Adipocyte (in vitro differentiated cells): ENCODE measurements around the gene DHX58.

Source experiments
- DNase-seq: peaks from one replicate; pipeline ENCODE4 v3.0.0-alpha.2; 2015; ENCODE audit warnings: low read depth
- H3K27me3 ChIP-seq: replicated peaks from 2 replicates; pipeline ENCODE4 v1.7.0; 2013; ENCODE audit warnings: mild to moderate bottlenecking, low read length, moderate library complexity; ENCODE audit not compliant: control insufficient read depth, insufficient read depth
- H3K36me3 ChIP-seq: 2 replicates; pipeline ENCODE4 v1.7.0; 2013; ENCODE audit warnings: low read length, mild to moderate bottlenecking, moderate library complexity; ENCODE audit not compliant: control insufficient read depth, insufficient read depth, severe bottlenecking
- H3K4me1 ChIP-seq: 2 replicates; pipeline ENCODE4 v1.7.0; 2013; ENCODE audit warnings: mild to moderate bottlenecking, low read length, moderate library complexity; ENCODE audit not compliant: control insufficient read depth, insufficient read depth
- H3K4me3 ChIP-seq: 2 replicates; pipeline ENCODE4 v1.7.0; 2013; ENCODE audit warnings: mild to moderate bottlenecking, low read length, moderate library complexity
- H3K9ac ChIP-seq: 2 replicates; pipeline ENCODE4 v1.7.0; 2013; ENCODE audit warnings: mild to moderate bottlenecking, low read length, moderate library complexity
- H3K9me3 ChIP-seq: 2 replicates; pipeline ENCODE4 v1.7.0; 2013; ENCODE audit warnings: mild to moderate bottlenecking, low read length, moderate library complexity; ENCODE audit not compliant: control insufficient read depth

The DHX58 gene

DNA sequence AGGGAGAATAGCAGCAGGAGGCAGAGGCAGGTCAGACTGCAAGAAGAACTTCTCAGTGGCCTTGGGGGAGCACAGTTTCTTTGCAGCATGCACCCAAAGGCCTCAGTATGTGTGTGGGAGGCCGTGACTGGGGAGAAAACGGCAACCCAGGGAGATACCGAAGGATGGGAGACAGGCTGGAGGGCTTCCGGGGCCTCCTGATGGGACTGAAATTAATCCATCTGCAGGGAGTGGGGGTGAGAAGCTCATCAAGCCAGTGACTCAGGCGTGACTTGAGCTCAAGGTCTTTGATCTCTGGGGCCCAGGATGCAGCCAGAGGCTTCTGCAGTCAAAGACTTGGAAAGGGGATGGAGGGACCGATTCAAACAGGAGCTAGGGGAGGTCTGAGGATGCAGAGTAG lies 57.0 kb downstream of the DHX58 start:
- H3K9me3 ChIP-seq: no peaks in the 10 kb centered on the region
- DNase-seq: no peak
- peaks cover 65% of the 10 kb centered on the region for H3K27me3 ChIP-seq
- H3K9ac ChIP-seq: no peak overlapping the region
- H3K36me3 ChIP-seq: no peaks in the 10 kb centered on the region
- H3K4me3 ChIP-seq: no peak overlapping the region
- H3K4me1 ChIP-seq: no peaks in the 10 kb centered on the region

DNA sequence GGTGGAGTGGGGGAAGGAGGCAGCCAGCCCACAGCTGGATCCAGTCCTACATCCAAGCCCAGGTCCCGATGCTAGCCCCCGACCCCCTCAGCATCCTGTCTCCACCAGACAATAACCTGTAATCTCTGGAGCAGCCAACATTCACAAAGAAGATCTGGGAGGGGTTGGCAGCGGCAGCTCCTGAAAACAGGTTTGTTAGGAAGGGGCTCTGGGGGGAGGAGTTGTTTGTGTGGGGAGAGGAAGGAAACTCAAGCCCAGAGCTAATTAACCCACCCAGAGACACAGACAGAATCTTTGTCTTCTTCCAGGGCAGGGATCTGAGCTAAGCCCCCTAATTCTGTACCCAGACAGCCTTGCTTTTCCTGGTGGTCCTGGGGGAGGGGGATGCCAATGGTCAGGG lies 57.5 kb downstream of the DHX58 start:
- no peaks in the 10 kb centered on the region for H3K36me3 ChIP-seq
- peaks cover 61% of the 10 kb centered on the region for H3K27me3 ChIP-seq
- no peak overlapping the region for H3K4me3 ChIP-seq
- no peaks in the 10 kb centered on the region for H3K9me3 ChIP-seq
- H3K4me1 ChIP-seq: no peaks in the 10 kb centered on the region
- H3K9ac ChIP-seq: no peak overlapping the region
- DNase-seq: no peak

DNA sequence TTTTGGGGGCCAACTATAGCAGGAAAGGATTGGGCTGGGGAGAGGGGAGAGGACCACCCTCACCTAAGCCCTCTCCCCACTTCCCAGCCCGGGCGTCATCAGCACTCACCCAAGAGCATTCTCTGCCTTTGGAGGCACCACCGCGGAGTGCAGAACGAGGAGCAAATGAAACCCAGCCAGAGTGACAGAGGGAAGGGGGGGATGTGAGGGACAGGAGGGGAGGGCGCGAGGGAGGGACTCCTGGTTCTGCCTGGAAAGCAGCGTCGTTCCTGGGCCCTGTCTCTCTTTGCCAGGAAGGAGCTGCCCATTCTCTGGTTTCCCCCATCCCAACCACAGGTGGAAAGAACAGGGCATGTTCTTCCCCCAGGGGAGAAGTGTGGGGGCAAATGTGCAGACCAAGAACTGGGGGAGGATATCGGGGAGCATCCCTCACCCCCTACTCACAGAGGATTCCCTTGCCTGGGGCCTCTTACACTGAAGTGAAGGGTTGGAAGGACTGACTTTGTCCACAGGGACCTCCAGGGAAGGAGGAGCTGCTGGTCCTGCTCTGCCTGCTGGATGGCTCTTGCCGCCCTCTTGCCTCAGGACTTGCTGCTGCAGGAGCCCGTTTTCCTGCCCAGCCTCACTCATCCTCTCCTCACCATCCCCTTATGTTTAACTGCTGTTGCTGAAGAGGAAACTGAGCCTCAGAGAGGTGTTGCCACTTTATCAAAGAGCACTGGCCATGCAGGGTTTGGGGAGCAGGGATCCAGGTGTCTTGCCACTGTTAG lies 58.6 kb downstream of the DHX58 start:
- Histone ChIP-seq H3K36me3 (no peaks in the 10 kb centered on the region), H3K9ac (no peak overlapping the region), H3K27me3 (peaks cover 60% of the 10 kb centered on the region), H3K4me3 (no peak overlapping the region), H3K9me3 (no peaks in the 10 kb centered on the region), H3K4me1 (no peaks in the 10 kb centered on the region)
- DNase-seq: no peak

DNA sequence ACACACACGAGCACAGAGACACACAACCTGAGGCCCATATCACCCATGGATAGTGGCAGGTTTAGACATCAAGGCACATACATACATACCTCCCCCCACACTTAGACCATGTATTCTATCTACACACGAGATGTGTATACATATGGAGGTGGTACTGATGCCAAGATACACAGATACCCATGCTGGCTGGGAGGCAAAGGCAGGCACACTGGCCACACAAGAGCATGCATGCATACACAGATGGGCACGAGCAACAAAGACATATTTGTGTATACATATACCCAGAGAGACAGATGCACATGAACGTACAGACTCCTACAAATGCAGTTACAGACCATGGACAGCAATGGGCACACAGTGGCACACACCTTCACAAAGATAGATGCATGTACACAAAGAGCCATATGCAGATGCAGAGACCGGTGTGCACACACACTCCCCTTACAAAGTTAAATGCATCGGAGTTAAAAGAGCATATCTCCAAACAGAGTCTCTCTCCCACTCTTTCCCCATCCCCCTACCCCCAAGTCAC lies 60.1 kb downstream of the DHX58 start:
- no peaks in the 10 kb centered on the region for H3K36me3 ChIP-seq
- H3K4me1 ChIP-seq: no peaks in the 10 kb centered on the region
- no peak overlapping the region for H3K4me3 ChIP-seq
- H3K9ac ChIP-seq: no peak overlapping the region
- H3K9me3 ChIP-seq: no peaks in the 10 kb centered on the region
- peaks cover 61% of the 10 kb centered on the region for H3K27me3 ChIP-seq
- DNase-seq: no peak

GRCh38 chr17:42051645-42052044 lies 60.9 kb downstream of the DHX58 start:
- DNase-seq: no peak
- H3K36me3 ChIP-seq: no peaks in the 10 kb centered on the region
- no peaks in the 10 kb centered on the region for H3K9me3 ChIP-seq
- no peaks in the 10 kb centered on the region for H3K4me1 ChIP-seq
- H3K4me3 ChIP-seq: no peak overlapping the region
- no peak overlapping the region for H3K9ac ChIP-seq
- peaks cover 61% of the 10 kb centered on the region for H3K27me3 ChIP-seq
